Peyer's patch (tissue), 4 donors: ENCODE data around the gene AIG1.

ENCODE experiments used
- POLR2A ChIP-seq, 2 donors: fragments of 450-650 bp; IDR thresholded peaks; one replicate each; pipeline ENCODE4 v1.5.1; 2017; ENCODE audit warnings: antibody characterized with exemption in 2 of 2, mild to moderate bottlenecking in 2 of 2, moderate library complexity in 2 of 2
- TF ChIP-seq, protein P1 (sequence below), 6 experiments: fragments of 450-650 bp in 4 of 6; fragments of 200-600 bp in 2 of 6; sonication (generic) in 1 of 6; IDR thresholded peaks; one replicate each; pipeline ENCODE4 v1.5.1; 2017 to 2019; ENCODE audit warnings: antibody characterized with exemption in 6 of 6, mild to moderate bottlenecking in 3 of 6, moderate library complexity in 1 of 6

DNA sequence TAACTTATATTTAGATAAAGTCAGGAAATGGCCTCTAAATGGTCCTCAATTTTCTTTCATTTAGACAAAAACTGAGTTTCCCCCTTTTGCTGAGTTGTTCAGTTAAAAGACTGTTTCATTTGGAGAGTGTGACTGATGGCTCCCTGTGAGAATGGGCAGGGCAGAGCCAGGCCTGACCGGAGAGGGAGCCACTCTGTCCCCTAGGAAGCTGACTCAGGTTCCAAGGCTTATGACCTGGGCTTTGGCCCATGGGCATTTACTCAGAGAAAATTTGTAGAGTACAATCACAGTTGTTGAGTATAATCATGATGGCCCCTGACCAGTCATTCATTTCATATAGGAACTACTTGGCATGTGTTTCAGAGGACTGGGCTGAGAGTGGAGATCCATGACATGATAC is 37.0 kb upstream of the AIG1 start:
- TF ChIP-seq, protein P1, sequence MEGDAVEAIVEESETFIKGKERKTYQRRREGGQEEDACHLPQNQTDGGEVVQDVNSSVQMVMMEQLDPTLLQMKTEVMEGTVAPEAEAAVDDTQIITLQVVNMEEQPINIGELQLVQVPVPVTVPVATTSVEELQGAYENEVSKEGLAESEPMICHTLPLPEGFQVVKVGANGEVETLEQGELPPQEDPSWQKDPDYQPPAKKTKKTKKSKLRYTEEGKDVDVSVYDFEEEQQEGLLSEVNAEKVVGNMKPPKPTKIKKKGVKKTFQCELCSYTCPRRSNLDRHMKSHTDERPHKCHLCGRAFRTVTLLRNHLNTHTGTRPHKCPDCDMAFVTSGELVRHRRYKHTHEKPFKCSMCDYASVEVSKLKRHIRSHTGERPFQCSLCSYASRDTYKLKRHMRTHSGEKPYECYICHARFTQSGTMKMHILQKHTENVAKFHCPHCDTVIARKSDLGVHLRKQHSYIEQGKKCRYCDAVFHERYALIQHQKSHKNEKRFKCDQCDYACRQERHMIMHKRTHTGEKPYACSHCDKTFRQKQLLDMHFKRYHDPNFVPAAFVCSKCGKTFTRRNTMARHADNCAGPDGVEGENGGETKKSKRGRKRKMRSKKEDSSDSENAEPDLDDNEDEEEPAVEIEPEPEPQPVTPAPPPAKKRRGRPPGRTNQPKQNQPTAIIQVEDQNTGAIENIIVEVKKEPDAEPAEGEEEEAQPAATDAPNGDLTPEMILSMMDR (IDR thresholded peaks at IDR 0.05) = no peak
- TF ChIP-seq POLR2A (IDR thresholded peaks at IDR 0.05) = no peak
